Measurements from ENCODE around the gene ITGA5. TPM values are rescaled to one million over a fixed set of nuclear protein-coding genes. Genes with fewer than 3 reads are reported as not detected.

Gene ITGA5
- total RNA-seq, 1 experiment from 2014 or later, result 49.7 TPM

DNA sequence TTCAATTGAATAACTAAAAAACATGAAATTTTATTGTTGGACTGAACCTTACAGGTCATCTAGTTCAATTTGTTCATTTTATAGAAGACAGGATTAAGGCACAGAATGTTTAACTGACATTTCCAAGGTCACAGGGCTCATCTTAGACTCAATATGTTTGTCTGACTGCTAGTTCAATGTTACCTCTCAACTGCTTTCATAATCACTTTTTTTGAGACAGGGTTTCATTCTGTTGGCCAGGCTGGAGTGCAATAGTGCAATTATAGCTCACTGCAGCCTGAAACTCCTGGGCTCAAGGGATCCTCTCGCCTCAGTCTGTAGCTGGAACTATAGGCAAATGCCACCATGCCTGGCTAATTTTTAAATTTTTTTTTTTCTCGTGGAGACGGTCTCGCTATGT, 24.4 kb upstream of the ITGA5 start:
- no TSS peak for BruUV-seq (replicated peaks)
- DNase-seq (ENCODE audit: low read depth, low spot score), result no peak
- H4K20me1 ChIP-seq (ENCODE audit: insufficient read depth), result no peaks in the 10 kb centered on the region

DNA sequence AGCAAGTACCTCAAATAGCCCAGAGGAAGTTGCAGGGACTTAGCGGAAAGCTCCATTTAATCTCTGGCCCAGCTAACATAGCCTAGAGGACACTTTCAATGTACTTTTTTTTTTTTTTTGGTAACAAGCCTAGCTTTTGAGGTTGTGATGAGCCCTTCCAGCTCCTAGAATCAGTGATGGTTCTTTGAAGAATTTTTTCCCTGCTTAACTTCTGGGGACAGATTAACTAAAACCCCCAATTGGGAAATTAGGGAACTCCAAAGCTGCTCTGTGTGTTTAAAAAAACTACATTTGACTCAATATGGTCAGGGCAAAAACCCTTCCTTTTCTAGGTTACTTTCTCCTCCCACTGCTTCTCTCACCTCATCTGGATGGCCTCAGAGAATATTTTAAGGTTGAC, 23.9 kb upstream of the ITGA5 start:
- no peak for DNase-seq (ENCODE audit: low read depth, low spot score)
- H3K4me2 ChIP-seq (ENCODE audit: low read length), result no peak overlapping the region
- BruUV-seq (replicated peaks), result no TSS peak
- ChIA-PET RAD21 (ENCODE audit: low non-redundant PET in 1 of 2, low total read pairs in 2 of 2, uncharacterized antibody in 2 of 2, unreplicated experiment in 2 of 2) (interaction anchor here in 1 of 2 experiments (1.0 kb wide), 1 partner anchor 44 kb away, joined by 3 read pairs; no protein-coding TSS in a partner anchor), POLR2A (no interaction called here), CTCF (interaction anchor here (7.4 kb wide), 1 partner anchor 42 kb away, joined by 182 read pairs; no protein-coding TSS in a partner anchor)
- H3K4me1 ChIP-seq (ENCODE audit: control insufficient read depth in 1 of 2, insufficient read depth in 2 of 2, low read length in 2 of 2), result no peaks in the 10 kb centered on the region
- H4K20me1 ChIP-seq (ENCODE audit: insufficient read depth), result no peaks in the 10 kb centered on the region
- H3K4me3 ChIP-seq (replicated peaks in 1 of 2; ENCODE audit: low read depth in 1 of 2, low read length in 2 of 2), result no peak overlapping the region
- no peak overlapping the region for H3K9ac ChIP-seq (ENCODE audit: low read length)
- H3K36me3 ChIP-seq (ENCODE audit: control insufficient read depth in 1 of 2, insufficient read depth in 2 of 2, low read length in 2 of 2), result no peaks in the 10 kb centered on the region
- H3K27ac ChIP-seq (ENCODE audit: low read depth, low read length), result no peak overlapping the region
- no peaks in the 10 kb centered on the region for H3K27me3 ChIP-seq (ENCODE audit: insufficient read depth, low read length)
- ATAC-seq, result no peak
- H3K9me3 ChIP-seq (ENCODE audit: control insufficient read depth in 1 of 2, insufficient read depth in 1 of 2, low read depth in 1 of 2, low read length in 2 of 2), result no peaks in the 10 kb centered on the region
- no peaks in the 10 kb centered on the region for H3K79me2 ChIP-seq (ENCODE audit: insufficient read depth, low read length)
- intact Hi-C loops (cut with micrococcal nuclease), result no loop called here
- no peaks in the 10 kb centered on the region for H3K9me2 ChIP-seq (ENCODE audit: insufficient read depth)
- H2AFZ ChIP-seq (ENCODE audit: low read depth, low read length, poor library complexity, severe bottlenecking), result no peak overlapping the region
- TF ChIP-seq YY1 (IDR thresholded peaks at IDR 0.05; ENCODE audit: extremely low read depth, insufficient replicate concordance, low read depth, low read length) (no peak), SIN3A (IDR thresholded peaks at IDR 0.05; ENCODE audit: low read depth) (no peak), ELF1 (IDR thresholded peaks at IDR 0.05; ENCODE audit: borderline replicate concordance, low read depth) (no peak), JUND (IDR thresholded peaks at IDR 0.05) (no peak), ZFX (IDR thresholded peaks at IDR 0.05) (no peak), TCF7L2 (IDR thresholded peaks at IDR 0.05; ENCODE audit: borderline replicate concordance, extremely low read depth, insufficient read depth, insufficient read length) (no peak), EGR1 (IDR thresholded peaks at IDR 0.05; ENCODE audit: low read depth) (no peak), SP1 (IDR thresholded peaks at IDR 0.05; ENCODE audit: low read depth) (no peak), ZNF274 (IDR thresholded peaks at IDR 0.05; ENCODE audit: low read depth, low read length) (no peak)
- TF ChIP-seq, protein P1, sequence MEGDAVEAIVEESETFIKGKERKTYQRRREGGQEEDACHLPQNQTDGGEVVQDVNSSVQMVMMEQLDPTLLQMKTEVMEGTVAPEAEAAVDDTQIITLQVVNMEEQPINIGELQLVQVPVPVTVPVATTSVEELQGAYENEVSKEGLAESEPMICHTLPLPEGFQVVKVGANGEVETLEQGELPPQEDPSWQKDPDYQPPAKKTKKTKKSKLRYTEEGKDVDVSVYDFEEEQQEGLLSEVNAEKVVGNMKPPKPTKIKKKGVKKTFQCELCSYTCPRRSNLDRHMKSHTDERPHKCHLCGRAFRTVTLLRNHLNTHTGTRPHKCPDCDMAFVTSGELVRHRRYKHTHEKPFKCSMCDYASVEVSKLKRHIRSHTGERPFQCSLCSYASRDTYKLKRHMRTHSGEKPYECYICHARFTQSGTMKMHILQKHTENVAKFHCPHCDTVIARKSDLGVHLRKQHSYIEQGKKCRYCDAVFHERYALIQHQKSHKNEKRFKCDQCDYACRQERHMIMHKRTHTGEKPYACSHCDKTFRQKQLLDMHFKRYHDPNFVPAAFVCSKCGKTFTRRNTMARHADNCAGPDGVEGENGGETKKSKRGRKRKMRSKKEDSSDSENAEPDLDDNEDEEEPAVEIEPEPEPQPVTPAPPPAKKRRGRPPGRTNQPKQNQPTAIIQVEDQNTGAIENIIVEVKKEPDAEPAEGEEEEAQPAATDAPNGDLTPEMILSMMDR (IDR thresholded peaks at IDR 0.05 in 2 of 3, conservative IDR thresholded peaks at IDR 0.05 in 1 of 3; ENCODE audit: borderline replicate concordance in 1 of 3, insufficient read depth in 1 of 3, low read depth in 2 of 3, low read length in 2 of 3), result no peak

More for the DNA sequence above, 24.4 kb upstream of the ITGA5 start:
- ChIA-PET RAD21 (ENCODE audit: low non-redundant PET in 1 of 2, low total read pairs in 2 of 2, uncharacterized antibody in 2 of 2, unreplicated experiment in 2 of 2) (no interaction called here), CTCF (interaction anchor here (2.4 to 7.4 kb wide), 2 partner anchors 43 to 44 kb away, joined by 7 to 182 read pairs; no protein-coding TSS in a partner anchor), POLR2A (interaction anchor here (1.3 kb wide), 1 partner anchor 11 kb away, joined by 5 read pairs; no protein-coding TSS in a partner anchor)
- Histone ChIP-seq H2AFZ (ENCODE audit: low read depth, low read length, poor library complexity, severe bottlenecking) (no peak overlapping the region), H3K36me3 (ENCODE audit: control insufficient read depth in 1 of 2, insufficient read depth in 2 of 2, low read length in 2 of 2) (no peaks in the 10 kb centered on the region), H3K9me3 (ENCODE audit: control insufficient read depth in 1 of 2, insufficient read depth in 1 of 2, low read depth in 1 of 2, low read length in 2 of 2) (no peaks in the 10 kb centered on the region), H3K27ac (ENCODE audit: low read depth, low read length) (no peak overlapping the region), H3K4me3 (replicated peaks in 1 of 2; ENCODE audit: low read depth in 1 of 2, low read length in 2 of 2) (no peak overlapping the region), H3K4me1 (ENCODE audit: control insufficient read depth in 1 of 2, insufficient read depth in 2 of 2, low read length in 2 of 2) (no peaks in the 10 kb centered on the region), H3K9ac (ENCODE audit: low read length) (no peak overlapping the region), H3K4me2 (ENCODE audit: low read length) (no peak overlapping the region), H3K9me2 (ENCODE audit: insufficient read depth) (no peaks in the 10 kb centered on the region), H3K27me3 (ENCODE audit: insufficient read depth, low read length) (no peaks in the 10 kb centered on the region), H3K79me2 (ENCODE audit: insufficient read depth, low read length) (no peaks in the 10 kb centered on the region)
- TF ChIP-seq, protein P1 (IDR thresholded peaks at IDR 0.05 in 2 of 3, conservative IDR thresholded peaks at IDR 0.05 in 1 of 3; ENCODE audit: borderline replicate concordance in 1 of 3, insufficient read depth in 1 of 3, low read depth in 2 of 3, low read length in 2 of 3), result no peak
- intact Hi-C loops (cut with micrococcal nuclease), result no loop called here
- no peak for ATAC-seq
